ENCODE data around the gene DNAH9.

Gene DNAH9

GRCh38 chr17:11780621-11781020 lies 182.4 kb downstream of the DNAH9 start:
- DNase-seq, result no peak

- no peak for DNase-seq
Measured at GRCh38 chr17:11786711-11787438, 188.6 kb downstream of the DNAH9 start.

- no peak for DNase-seq
Measured at GRCh38 chr17:11795906-11796305, 197.6 kb downstream of the DNAH9 start.

- no peak for DNase-seq
Measured at GRCh38 chr17:11797803-11798202, 199.5 kb downstream of the DNAH9 start.

GRCh38 chr17:11803231-11803969 lies 205.1 kb downstream of the DNAH9 start:
- DNase-seq, result no peak

- DNase-seq, result no peak
Measured at GRCh38 chr17:11805138-11805537, 206.9 kb downstream of the DNAH9 start.

- no peak for DNase-seq
Measured at GRCh38 chr17:11805952-11806351, 207.7 kb downstream of the DNAH9 start.

- no peak for DNase-seq
Measured at GRCh38 chr17:11807606-11808005, 209.3 kb downstream of the DNAH9 start.

- DNase-seq, result no peak
Measured at GRCh38 chr17:11813278-11813677, 215.0 kb downstream of the DNAH9 start.

- DNase-seq, result no peak
Measured at GRCh38 chr17:11813871-11814270, 215.6 kb downstream of the DNAH9 start.

- no peak for DNase-seq
Measured at GRCh38 chr17:11814655-11815262, 216.5 kb downstream of the DNAH9 start.

GRCh38 chr17:11816409-11816808 lies 218.1 kb downstream of the DNAH9 start:
- DNase-seq, result no peak

GRCh38 chr17:11823862-11824261 lies 225.6 kb downstream of the DNAH9 start:
- no peak for DNase-seq

GRCh38 chr17:11825572-11826209 lies 227.4 kb downstream of the DNAH9 start:
- no peak for DNase-seq

GRCh38 chr17:11832401-11833137 lies 234.3 kb downstream of the DNAH9 start:
- no peak for DNase-seq

- no peak for DNase-seq
Measured at GRCh38 chr17:11836508-11836907, 238.2 kb downstream of the DNAH9 start.

- no peak for DNase-seq
Measured at GRCh38 chr17:11840052-11840451, 241.8 kb downstream of the DNAH9 start.

- no peak for DNase-seq
Measured at GRCh38 chr17:11840831-11841230, 242.6 kb downstream of the DNAH9 start.

GRCh38 chr17:11848330-11848729 lies 250.1 kb downstream of the DNAH9 start:
- DNase-seq, result no peak

- DNase-seq, result no peak
Measured at GRCh38 chr17:11852231-11852630, 254.0 kb downstream of the DNAH9 start.

- DNase-seq, result no peak
Measured at GRCh38 chr17:11852912-11853311, 254.6 kb downstream of the DNAH9 start.

GRCh38 chr17:11853321-11854151 lies 255.3 kb downstream of the DNAH9 start:
- no peak for DNase-seq

All from stimulated activated naive CD4-positive, alpha-beta T cell treated with Interleukin-2 at 50 U/mL for 16 hours (primary cell).